ENCODE measurements around the gene SAV1. TPM values are rescaled to one million over a fixed set of nuclear protein-coding genes. Genes with fewer than 3 reads are reported as not detected.

SAV1 gene
- total RNA-seq, 2 experiments from 2014 or later, result 7.9 to 8.8 TPM

- DNase-seq, result no peak
- no peaks in the 10 kb centered on the region for H3K4me1 Mint-ChIP-seq (ENCODE audit: low read depth)
- TF ChIP-seq CTCF (IDR thresholded peaks at IDR 0.05), result no peak
- H3K27ac ChIP-seq (ENCODE audit: low read depth in 1 of 2, low read length in 2 of 2), result no peak overlapping the region
- intact Hi-C loops (cut with DNase I, micrococcal nuclease), result no loop called here
- POLR2A ChIA-PET, result no interaction called here
- no peaks in the 10 kb centered on the region for H3K27me3 ChIP-seq (ENCODE audit: control insufficient read depth in 1 of 2, insufficient read depth in 2 of 2, low read length in 2 of 2)
- H3K36me3 ChIP-seq (ENCODE audit: insufficient read depth, low read length), result no peaks in the 10 kb centered on the region
- no peaks in the 10 kb centered on the region for H3K4me1 ChIP-seq (ENCODE audit: insufficient read depth, low read length)
- H3K36me3 Mint-ChIP-seq (ENCODE audit: low read depth), result no peaks in the 10 kb centered on the region
- H3K9me3 ChIP-seq (ENCODE audit: control insufficient read depth in 1 of 2, insufficient read depth in 1 of 2, low read length in 2 of 2), result no peaks in the 10 kb centered on the region
- no peak overlapping the region for H3K4me3 Mint-ChIP-seq
- H3K27ac Mint-ChIP-seq, result no peak overlapping the region
- H3K9me3 Mint-ChIP-seq, result no peaks in the 10 kb centered on the region
- no peak for ATAC-seq (ENCODE audit: poor library complexity)
- no peaks in the 10 kb centered on the region for H3K27me3 Mint-ChIP-seq
- CTCF ChIA-PET, result no interaction called here
- H3K4me3 ChIP-seq (ENCODE audit: low read length), result no peak overlapping the region
Observed at GRCh38 chr14:50606468-50606867, 61.6 kb downstream of the SAV1 start.

GRCh38 chr14:50605766-50606165 is 62.3 kb downstream of the SAV1 start:
- DNase-seq (no peak), ATAC-seq (ENCODE audit: poor library complexity) (no peak)
- no peak for TF ChIP-seq CTCF (IDR thresholded peaks at IDR 0.05)
- Histone ChIP-seq H3K36me3 (ENCODE audit: insufficient read depth, low read length) (no peaks in the 10 kb centered on the region), H3K27me3 (ENCODE audit: control insufficient read depth in 1 of 2, insufficient read depth in 2 of 2, low read length in 2 of 2) (no peaks in the 10 kb centered on the region), H3K9me3 (ENCODE audit: control insufficient read depth in 1 of 2, insufficient read depth in 1 of 2, low read length in 2 of 2) (no peaks in the 10 kb centered on the region), H3K4me3 (ENCODE audit: low read length) (no peak overlapping the region), H3K4me1 (ENCODE audit: insufficient read depth, low read length) (no peaks in the 10 kb centered on the region), H3K27ac (ENCODE audit: low read depth in 1 of 2, low read length in 2 of 2) (no peak overlapping the region)
- intact Hi-C loops (cut with DNase I, micrococcal nuclease), result no loop called here
- no peaks in the 10 kb centered on the region for H3K4me1 Mint-ChIP-seq (ENCODE audit: low read depth)
- H3K36me3 Mint-ChIP-seq (ENCODE audit: low read depth), result no peaks in the 10 kb centered on the region
- no peak overlapping the region for H3K27ac Mint-ChIP-seq
- no peaks in the 10 kb centered on the region for H3K9me3 Mint-ChIP-seq
- no peak overlapping the region for H3K4me3 Mint-ChIP-seq
- POLR2A ChIA-PET, result no interaction called here
- CTCF ChIA-PET, result no interaction called here
- no peaks in the 10 kb centered on the region for H3K27me3 Mint-ChIP-seq

- no peak overlapping the region for H3K4me3 Mint-ChIP-seq
Observed at GRCh38 chr14:50603565-50603964, 64.5 kb downstream of the SAV1 start.

More at GRCh38 chr14:50603565-50603964, 64.5 kb downstream of the SAV1 start:
- Histone ChIP-seq H3K4me3 (ENCODE audit: low read length) (no peak overlapping the region), H3K36me3 (ENCODE audit: insufficient read depth, low read length) (no peaks in the 10 kb centered on the region), H3K9me3 (ENCODE audit: control insufficient read depth in 1 of 2, insufficient read depth in 1 of 2, low read length in 2 of 2) (no peaks in the 10 kb centered on the region), H3K27ac (ENCODE audit: low read depth in 1 of 2, low read length in 2 of 2) (no peak overlapping the region), H3K4me1 (ENCODE audit: insufficient read depth, low read length) (no peaks in the 10 kb centered on the region), H3K27me3 (ENCODE audit: control insufficient read depth in 1 of 2, insufficient read depth in 2 of 2, low read length in 2 of 2) (no peaks in the 10 kb centered on the region)
- no peaks in the 10 kb centered on the region for H3K36me3 Mint-ChIP-seq (ENCODE audit: low read depth)
- POLR2A ChIA-PET, result no interaction called here
- no peaks in the 10 kb centered on the region for H3K27me3 Mint-ChIP-seq
- CTCF ChIA-PET, result no interaction called here
- ATAC-seq (ENCODE audit: poor library complexity) (no peak), DNase-seq (no peak)
- H3K27ac Mint-ChIP-seq, result no peak overlapping the region
- intact Hi-C loops (cut with DNase I, micrococcal nuclease), result loop anchor here (5.0 kb wide), 2 partner anchors 109 to 174 kb away; no protein-coding TSS in a partner anchor
- H3K4me1 Mint-ChIP-seq (ENCODE audit: low read depth), result no peaks in the 10 kb centered on the region
- TF ChIP-seq CTCF (IDR thresholded peaks at IDR 0.05), result no peak
- no peaks in the 10 kb centered on the region for H3K9me3 Mint-ChIP-seq
